ENCODE results near the gene CSAD. TPM values are rescaled to one million over a fixed set of nuclear protein-coding genes. Genes with fewer than 3 reads are reported as not detected.

CSAD gene
- total RNA-seq, 1 donor from 2014 or later: 44.9 TPM

DNA sequence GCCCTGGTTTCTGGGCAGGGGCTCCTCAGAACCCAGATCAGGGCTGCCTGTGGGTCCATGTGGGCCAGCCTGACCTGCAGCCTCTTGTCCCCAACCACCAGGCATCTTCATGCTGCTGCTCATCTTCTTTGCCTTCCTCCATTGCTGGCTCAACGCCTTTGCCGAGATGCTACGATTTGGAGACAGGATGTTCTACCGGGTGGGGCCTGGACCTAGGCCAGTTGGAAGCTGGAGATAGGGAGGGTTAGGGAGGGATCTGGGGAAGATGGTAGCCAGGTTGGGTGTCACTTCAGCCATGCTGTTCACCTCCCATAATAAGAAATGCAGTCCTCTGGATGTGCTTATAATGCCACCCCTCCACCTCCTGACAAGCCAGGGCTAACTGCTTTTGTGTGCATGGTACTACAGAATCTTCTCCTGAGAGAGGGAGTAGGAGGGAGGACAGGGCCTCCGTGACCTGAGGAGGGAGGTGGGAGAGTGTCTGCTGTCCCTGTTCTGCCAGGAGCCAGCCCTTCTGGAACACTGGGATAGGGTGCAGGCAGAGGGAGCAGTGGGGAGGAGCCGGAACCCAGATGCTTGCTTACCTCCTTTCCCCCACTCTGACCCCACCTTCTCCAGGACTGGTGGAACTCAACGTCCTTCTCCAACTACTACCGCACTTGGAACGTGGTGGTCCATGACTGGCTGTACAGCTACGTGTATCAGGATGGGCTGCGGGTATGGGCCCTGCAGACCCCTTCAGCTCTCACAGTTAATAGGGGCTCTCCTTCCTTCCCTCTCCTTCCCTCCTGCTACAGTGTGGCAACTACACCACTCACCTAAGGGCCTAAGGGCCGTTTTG lies 59.8 kb downstream of the CSAD start:
- intact Hi-C loops (cut with DNase I): no loop called here

GRCh38 chr12:53118751-53119300 lies 61.9 kb downstream of the CSAD start:
- Histone ChIP-seq H3K4me3 (no peak overlapping the region), H3K27ac (no peak overlapping the region), H3K4me1 (no peaks in the 10 kb centered on the region), H3K27me3 (no peaks in the 10 kb centered on the region), H3K9me3 (no peaks in the 10 kb centered on the region), H3K36me3 (no peaks in the 10 kb centered on the region)
- no peak for DNase-seq (ENCODE audit: extremely low spot score in 2 of 2)
- no peak for TF ChIP-seq CTCF (IDR thresholded peaks at IDR 0.05)
- TF ChIP-seq POLR2AphosphoS5 (IDR thresholded peaks at IDR 0.05; ENCODE audit: insufficient read depth in 1 of 2, low read depth in 1 of 2): no peak
- TF ChIP-seq POLR2A (IDR thresholded peaks at IDR 0.05): no peak
- intact Hi-C loops (cut with DNase I): no loop called here

More for the DNA sequence above, 59.8 kb downstream of the CSAD start:
- no peaks in the 10 kb centered on the region for H3K4me1 ChIP-seq
- TF ChIP-seq POLR2AphosphoS5 (IDR thresholded peaks at IDR 0.05; ENCODE audit: insufficient read depth in 1 of 2, low read depth in 1 of 2) (no peak), POLR2A (IDR thresholded peaks at IDR 0.05) (no peak), CTCF (IDR thresholded peaks at IDR 0.05) (no peak)
- no peak overlapping the region for H3K4me3 ChIP-seq
- no peak overlapping the region for H3K27ac ChIP-seq
- no peaks in the 10 kb centered on the region for H3K36me3 ChIP-seq
- DNase-seq (ENCODE audit: extremely low spot score in 2 of 2): no peak
- no peaks in the 10 kb centered on the region for H3K9me3 ChIP-seq
- H3K27me3 ChIP-seq: no peaks in the 10 kb centered on the region

DNA sequence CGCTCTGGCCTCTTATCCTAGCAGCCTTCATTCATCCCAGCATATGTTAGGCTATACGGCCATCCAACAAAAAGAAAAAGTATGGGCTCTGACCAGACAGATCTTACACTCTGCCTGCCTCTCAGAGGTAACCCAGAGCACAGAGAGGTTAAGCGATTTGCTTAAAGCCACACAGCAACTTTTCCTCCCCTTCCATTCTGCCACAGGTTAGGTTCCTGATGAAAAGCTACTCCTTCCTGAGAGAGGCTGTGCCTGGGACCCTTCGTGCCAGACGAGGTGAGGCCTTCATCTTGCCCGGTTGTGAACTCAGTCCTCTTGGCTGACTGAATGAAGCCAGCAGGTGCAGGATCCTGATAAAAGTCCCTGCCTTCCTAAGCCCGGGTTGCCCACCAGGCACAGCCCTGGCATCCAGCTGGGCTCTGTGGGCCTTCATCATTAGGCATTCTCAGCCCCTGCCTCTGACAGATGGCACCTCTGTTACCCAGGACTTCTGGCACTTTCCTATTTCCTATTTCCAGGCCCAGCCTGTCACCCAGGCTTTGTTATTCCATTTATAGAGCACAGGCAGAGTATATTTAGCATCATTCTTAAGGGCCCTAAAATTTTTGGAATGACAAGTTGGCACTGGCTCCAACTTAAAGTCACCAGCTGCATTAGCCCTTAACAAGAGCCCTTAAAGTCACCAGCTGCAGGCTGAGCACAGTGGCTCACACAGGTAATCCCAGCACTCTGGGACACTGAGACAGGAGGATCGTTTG lies 64.7 kb downstream of the CSAD start:
- Histone ChIP-seq H3K36me3 (no peaks in the 10 kb centered on the region), H3K4me1 (no peaks in the 10 kb centered on the region), H3K27me3 (no peaks in the 10 kb centered on the region), H3K4me3 (no peak overlapping the region), H3K9me3 (no peaks in the 10 kb centered on the region), H3K27ac (no peak overlapping the region)
- no peak for DNase-seq (ENCODE audit: extremely low spot score in 2 of 2)
- TF ChIP-seq POLR2AphosphoS5 (IDR thresholded peaks at IDR 0.05; ENCODE audit: insufficient read depth in 1 of 2, low read depth in 1 of 2) (no peak), CTCF (IDR thresholded peaks at IDR 0.05) (no peak), POLR2A (IDR thresholded peaks at IDR 0.05) (no peak)
- intact Hi-C loops (cut with DNase I): no loop called here

DNA sequence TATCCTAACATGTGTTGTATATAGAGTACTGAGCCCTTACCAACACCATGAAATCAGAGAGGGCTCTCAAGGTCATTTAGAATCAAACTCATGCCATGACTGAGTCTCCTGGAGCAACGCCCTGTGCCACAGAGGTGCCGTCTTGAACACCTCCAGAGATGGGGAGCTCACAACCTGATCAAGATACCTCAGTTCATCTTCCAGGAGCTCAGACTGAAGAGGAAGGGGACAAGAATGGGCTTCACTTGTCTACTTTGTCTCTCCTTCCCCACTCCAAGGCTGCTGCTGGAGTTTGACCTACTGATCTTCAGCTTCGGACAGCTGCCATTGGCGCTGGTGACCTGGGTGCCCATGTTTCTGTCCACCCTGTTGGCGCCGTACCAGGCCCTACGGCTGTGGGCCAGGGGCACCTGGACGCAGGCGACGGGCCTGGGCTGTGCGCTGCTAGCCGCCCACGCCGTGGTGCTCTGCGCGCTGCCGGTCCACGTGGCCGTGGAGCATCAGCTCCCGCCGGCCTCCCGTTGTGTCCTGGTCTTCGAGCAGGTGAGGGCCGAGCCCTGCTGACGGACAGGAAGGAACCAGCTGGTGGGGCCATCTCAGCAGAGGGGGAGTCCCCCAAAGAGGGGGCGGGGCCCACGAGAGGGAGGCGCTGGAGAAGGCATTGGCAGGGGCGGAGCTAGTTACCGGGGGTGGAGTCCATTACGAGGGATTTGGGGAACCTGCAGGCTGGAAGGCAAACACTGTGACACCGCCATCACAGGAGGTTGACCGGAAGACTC lies 65.4 kb downstream of the CSAD start:
- intact Hi-C loops (cut with DNase I): no loop called here
- Histone ChIP-seq H3K36me3 (no peaks in the 10 kb centered on the region), H3K27ac (no peak overlapping the region), H3K4me3 (no peak overlapping the region), H3K4me1 (no peaks in the 10 kb centered on the region), H3K9me3 (no peaks in the 10 kb centered on the region), H3K27me3 (no peaks in the 10 kb centered on the region)
- TF ChIP-seq POLR2A (IDR thresholded peaks at IDR 0.05) (no peak), CTCF (IDR thresholded peaks at IDR 0.05) (no peak), POLR2AphosphoS5 (IDR thresholded peaks at IDR 0.05; ENCODE audit: insufficient read depth in 1 of 2, low read depth in 1 of 2) (no peak)
- no peak for DNase-seq (ENCODE audit: extremely low spot score in 2 of 2)
